GM18505 (cell line): Measurements from ENCODE around the gene GFER.

Experiments used
- ATAC-seq: cut with Tn5 transposase; IDR thresholded peaks from one replicate; pipeline ENCODE4 v1.9.1; 2021; ENCODE audit not compliant: unreplicated experiment
- POLR2A ChIP-seq: IDR thresholded peaks from 4 replicates; pipeline ENCODE4 v1.6.1; 2011; ENCODE audit warnings: borderline replicate concordance; ENCODE audit not compliant: insufficient read depth, insufficient read length; ENCODE audit errors: extremely low read depth

The GFER gene

DNA sequence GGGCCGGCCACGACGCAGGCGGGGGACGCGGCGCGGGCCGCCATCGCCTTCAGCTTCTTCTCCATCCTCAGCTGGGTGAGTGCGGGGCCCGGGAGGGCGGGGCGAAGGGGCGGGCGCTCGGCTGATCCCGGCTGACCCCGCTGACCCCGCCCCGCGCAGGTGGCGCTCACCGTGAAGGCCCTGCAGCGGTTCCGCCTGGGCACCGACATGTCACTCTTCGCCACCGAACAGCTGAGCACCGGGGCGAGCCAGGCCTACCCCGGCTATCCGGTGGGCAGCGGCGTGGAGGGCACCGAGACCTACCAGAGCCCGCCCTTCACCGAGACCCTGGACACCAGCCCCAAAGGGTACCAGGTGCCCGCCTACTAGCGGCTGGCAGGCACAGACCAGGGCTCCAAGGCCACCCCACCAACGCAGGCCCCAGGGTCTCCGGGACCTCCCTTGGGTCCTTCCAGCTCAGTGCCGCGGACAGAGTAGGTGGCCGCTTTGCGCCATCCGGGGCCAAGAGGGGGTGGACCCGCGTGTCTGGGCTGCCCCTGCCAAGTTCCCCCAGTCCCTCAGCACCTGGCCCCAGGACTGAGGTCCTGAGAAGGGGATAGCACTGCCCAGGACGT lies 8.8 kb downstream of the GFER start:
- TF ChIP-seq POLR2A = no peak
- no peak for ATAC-seq

DNA sequence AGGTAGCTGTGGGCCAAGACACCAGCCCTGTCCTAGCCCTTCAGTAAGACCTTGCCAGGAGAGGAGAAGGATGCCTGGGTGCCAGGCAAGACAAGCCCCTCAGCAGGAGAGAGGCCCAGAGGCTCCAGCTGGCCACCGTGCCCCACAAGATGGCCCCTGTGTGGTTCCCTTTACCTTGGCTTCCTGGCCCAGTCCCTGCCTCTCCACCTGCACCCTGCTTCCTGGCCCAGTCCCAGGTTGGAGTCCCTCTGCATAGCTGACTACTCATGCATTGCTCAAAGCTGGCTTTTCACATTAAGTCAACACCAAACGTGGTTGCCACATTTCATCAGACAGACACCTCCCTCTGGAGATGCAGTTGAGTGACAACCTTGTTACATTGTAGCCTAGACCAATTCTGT lies 9.7 kb downstream of the GFER start:
- no peak for ATAC-seq
- TF ChIP-seq POLR2A = no peak

DNA sequence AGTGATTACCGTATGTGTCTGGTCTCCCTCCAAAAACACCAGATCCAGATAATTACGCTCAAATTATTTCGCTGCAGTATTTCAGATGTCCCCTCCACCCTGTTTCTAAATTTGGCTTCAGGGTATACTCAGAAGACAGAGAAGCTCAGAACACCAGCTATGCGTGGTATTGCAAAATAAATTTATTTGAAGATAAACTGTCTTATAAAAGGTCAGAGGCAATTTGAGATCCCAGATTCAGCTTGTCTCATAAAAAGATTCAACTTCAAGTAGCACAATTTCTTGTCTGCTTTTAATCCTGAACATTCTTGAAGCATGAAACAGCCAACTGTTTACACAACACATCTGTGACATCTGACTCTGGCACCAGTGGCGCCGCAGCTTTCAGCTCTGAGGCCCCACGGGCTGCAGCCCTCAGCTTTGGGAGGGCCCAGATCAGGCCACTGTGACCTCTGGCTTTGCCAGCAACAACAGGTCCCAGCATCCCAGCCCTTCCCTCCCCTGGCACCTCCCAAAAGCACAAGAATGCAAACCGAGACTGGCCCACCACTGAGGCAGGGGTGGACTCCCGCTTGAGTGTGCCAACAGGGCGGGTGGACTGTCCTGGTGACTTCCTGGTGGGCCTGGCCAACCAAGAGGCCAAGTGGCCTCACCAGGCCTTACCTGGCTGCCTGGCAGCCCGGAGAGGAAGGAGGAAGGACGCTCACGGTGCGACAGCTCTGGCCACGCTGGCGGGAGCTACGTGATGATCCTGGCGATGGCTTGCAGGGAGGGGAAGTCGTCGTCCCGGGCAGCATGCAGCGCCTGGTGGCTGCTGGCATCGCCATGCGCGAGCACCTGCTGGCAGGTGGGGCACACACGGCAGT lies 13.7 kb downstream of the GFER start:
- ATAC-seq = no peak
- no peak for TF ChIP-seq POLR2A

DNA sequence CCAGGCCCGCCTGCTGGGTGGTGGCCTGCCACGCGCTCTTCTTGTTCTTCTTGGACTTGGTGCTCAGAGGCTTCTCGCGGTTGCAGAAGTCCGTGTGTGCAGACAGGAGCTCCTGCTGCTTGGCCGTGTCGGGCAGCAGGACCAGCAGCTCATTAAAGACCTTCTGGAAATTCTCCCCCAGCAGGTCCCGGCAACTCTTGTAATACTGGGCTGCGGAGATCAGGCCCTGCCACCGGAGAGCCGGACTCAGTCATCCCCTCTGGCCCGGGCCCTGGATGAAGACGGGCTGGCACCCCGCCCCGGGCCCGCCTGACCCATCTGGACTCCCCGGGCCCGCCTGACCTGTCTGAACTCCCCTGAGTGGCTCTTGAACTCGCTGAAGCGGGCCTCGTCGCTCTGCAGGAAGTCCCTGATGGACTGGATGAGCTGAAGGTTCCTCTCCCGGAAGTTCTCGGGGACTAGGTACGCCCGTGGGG lies 14.4 kb downstream of the GFER start:
- ATAC-seq = no peak
- no peak for TF ChIP-seq POLR2A

DNA sequence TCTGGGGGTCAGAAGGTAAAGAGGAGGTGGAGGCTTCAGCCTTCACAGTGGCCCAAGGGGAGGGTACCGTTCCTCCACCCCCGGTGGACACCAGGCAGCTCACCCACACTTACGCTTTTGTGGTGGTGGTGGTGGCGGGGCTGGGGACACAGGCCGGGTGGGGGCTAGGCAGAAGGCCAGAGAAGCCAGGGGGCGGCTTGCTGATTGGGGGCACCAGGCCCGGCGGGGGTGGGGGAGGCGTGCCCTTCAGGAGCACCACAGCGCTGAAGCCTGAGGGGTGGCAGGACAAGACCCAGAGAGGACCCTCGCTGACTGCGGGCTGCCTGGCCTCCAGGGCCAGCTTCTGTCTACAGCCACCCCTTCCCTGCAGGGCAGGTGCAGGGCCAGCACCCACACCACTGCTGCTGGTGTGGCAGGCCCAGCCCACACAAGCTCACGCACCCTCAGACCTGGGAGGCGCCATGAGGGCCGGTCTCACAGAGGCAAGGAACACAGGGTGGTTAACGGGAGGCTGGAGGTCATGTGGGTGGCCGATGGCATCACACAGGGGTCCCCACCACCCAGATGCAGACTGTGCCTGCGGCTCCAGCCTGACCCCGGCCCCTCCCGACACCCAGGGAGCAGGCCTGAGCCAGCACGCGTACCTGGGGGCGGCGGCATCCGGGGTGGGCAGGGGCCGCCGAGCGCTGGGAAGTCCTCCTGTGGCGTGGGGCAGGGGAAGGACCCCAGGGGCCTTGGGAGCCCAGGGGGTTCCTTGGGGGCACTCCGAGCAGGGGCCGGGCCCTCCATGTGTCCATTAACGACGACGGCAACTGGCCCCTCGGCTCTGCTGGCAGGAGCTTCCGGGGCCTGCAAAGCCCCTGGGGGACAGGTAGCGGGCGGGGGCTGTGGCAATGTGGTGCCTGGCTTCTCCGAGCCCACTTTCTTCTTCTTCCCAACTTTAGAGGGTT lies 15.1 kb downstream of the GFER start:
- ATAC-seq = no peak
- no peak for TF ChIP-seq POLR2A

DNA sequence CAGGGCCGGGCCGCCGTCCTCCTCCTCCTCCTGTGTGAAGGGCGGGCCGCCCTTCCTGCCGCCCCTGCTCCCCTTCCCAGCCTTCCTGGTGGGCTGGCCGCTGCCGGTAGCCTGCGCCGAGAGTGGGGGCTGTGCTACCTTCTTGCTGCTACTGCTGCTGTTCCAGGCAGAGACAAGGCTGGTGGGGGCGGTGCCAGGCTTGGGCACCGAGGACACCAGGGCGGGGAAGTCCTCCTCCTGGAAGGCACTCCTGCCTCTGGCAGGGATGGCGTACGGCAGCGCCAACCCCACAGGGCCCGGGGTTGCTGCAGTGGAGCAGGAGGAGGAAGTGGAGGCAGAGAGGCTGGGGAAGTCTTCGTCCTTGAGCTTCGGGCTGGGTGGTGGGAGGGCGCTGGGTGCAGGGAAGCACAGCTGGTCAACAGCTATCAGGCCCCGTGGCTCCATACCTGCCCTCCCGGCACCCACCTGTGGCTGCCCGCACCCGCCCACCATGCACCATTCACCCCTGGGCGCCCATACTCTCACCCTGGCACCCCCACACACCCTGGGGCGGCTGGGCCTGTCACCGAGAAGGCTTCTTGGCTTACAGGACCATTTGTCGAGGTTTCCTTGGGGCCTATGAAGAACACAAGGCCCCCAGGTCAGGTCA lies 16.0 kb downstream of the GFER start:
- no peak for TF ChIP-seq POLR2A
- ATAC-seq = no peak

DNA sequence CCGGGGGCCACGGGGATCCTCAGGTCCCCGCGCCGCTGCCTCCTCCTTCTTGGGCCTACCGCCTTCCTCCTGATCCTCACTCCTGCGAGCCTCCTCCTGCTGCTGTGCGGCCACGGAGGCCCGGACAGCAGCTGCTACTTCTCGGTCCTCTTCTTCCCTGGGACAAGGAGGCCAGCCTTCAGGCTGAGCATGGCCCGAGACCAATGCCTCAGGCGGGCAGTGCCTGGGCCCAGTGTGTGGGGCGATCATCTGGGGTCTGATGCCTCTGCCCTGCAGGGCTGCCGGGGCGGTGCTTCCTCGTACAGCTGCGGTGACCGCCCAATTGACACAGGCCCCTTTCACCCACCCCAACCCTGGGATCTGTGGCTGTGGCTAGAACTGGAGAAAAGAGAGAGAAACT lies 17.0 kb downstream of the GFER start:
- TF ChIP-seq POLR2A = no peak
- no peak for ATAC-seq

DNA sequence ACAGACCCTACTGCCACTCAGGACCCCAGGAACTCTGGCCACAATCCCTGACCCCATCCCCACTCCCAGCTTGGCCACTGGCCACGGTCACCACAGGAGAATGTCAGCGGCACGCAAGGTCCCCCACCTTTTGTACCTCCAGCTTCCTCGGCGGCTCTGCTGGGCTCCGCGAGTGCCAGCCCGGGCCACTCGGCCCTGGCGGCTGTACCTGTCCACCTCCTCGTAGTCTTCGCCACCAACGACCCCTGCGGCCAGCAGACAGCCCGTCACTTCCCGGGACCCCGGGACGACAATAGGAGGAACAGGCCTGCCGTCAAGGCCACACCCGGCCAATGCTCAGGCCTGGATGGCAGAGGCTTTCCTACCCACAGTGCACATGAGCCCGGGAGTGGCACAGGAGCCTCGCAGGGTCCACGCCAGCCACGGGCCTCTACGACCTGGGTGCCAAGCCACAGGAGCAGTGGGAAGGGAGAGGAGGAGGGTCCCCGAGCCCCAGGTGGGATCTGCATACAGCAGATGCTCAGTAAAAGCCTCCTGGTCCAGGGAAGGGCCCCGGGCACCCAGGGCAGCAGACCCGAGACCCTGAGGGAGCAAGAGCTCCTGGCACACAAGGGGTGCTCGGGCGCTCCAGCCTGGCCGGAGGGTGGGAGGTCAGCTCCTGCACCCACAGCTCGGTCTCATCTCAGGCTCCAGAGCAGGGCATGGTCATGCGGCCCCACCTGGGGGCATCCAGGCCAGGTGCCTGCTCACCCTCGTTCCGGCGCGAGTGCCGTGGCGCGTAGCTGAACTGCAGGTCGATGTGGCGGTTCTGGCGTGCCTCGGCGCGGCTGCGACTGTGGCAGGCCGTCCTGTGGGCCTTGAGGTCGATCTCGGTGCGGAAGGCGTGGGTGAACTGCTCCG lies 17.7 kb downstream of the GFER start:
- no peak for TF ChIP-seq POLR2A
- ATAC-seq = no peak

DNA sequence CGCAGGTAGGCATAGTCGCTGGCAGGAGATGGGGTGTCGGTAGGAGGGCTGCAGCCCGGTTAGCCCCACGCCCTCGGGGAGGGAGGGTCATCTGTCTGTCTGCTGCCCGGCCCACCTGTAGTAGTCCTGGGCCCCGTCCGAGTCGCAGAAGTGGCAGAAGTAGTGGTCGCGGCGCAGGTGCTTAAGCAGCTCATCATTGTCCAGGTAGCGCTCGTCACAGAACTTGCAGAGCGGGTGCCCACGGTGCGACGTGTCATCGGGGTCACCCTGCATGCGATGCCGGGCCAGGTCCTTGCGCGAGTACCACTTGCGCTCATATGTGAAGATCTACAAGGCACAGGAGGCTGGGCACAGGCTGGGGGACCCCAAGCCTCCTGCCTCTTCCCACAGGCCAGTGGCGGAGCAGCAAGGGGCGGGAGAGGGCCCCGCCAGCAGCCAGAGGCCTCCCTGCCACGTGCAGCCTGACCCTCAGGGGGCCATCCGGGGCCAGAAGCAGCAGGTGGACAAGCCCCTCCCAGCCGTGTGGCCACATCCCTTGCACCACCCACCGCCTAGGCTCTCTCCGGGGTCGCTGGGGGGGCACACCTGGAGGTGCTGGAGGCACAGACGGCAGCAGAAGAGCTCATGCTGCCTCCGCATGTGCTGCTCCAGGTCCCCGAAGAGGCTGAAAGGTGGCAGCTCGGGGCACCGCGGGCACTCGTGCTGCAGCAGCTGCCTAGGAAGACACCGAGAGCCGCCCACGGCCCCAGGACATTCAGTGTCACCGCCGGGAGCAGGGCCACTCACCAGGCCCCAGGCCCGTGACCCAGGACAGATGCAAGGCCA lies 18.6 kb downstream of the GFER start:
- ATAC-seq = no peak
- no peak for TF ChIP-seq POLR2A

DNA sequence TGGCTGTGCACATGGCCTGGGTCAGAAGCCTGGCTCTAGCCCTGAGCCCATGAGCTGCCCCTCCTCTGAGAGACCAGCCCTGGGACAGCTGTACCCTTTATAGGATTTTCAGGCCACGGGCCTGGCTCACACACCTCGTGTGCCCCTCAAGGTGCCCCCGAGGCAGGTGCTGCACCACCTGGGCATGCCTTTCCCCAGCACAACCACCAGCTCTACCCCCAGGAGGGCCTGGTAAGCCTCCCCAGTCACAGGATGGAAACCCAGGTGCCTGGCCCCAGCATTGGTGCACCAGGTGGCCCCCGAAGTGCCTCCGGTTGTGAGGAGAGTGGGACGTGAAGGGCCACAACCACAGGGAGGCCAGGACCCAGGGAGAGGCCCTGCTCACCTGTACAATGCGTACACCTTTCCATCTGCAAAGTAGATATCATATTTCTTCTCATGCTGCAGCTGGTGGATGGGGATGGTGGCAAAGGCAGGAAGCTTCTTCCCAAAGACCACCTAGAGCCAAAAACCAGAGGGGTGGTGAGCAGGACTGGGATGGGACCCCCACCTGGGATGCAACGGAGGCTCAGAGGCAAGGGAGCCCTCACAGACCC lies 19.3 kb downstream of the GFER start:
- TF ChIP-seq POLR2A = no peak

More for the DNA sequence above, 19.3 kb downstream of the GFER start:
- ATAC-seq = no peak
